D721Med (cell line): ENCODE results near the gene OR6S1.

Experiments used
- DNase-seq: peaks from one replicate; pipeline ENCODE4 v3.0.0; 2011; ENCODE audit warnings: low spot score; ENCODE audit not compliant: insufficient read length
- FAIRE-seq: peaks from 2 replicates; lab custom pipeline; 2011; peaks lifted over from hg19 to GRCh38; lab: Jason Lieb, UNC
- TF ChIP-seq, protein P1 (sequence below): IDR thresholded peaks from 2 replicates; pipeline ENCODE4 v1.5.1; 2012; ENCODE audit warnings: mild to moderate bottlenecking, control low read depth; ENCODE audit not compliant: insufficient read depth; ENCODE audit errors: missing control alignments

The OR6S1 gene

DNA sequence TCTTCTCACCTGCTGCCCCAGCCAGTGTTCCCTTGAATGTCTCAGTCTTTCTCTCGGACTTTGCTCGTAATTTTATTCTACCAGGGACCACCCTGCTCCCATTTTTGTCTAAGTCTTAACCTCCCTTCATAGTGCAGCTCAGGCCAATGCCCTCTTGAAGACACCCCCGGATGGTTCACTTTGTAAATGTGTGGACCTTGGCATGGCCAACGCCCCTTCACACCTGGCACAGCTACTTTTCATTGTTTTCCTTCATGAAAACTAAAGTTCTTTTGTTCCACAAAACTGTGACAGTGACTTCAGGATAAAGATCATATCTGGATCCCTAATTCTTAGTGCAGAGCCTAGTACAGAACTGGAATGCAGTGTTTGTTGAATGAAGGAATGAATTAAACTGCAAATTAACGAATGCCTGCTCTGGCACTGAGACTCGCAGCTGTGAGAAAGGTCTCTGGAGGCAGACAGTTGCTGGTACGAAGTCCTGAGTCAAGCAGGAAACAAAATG is 39.4 kb upstream of the OR6S1 start:
- TF ChIP-seq, protein P1, sequence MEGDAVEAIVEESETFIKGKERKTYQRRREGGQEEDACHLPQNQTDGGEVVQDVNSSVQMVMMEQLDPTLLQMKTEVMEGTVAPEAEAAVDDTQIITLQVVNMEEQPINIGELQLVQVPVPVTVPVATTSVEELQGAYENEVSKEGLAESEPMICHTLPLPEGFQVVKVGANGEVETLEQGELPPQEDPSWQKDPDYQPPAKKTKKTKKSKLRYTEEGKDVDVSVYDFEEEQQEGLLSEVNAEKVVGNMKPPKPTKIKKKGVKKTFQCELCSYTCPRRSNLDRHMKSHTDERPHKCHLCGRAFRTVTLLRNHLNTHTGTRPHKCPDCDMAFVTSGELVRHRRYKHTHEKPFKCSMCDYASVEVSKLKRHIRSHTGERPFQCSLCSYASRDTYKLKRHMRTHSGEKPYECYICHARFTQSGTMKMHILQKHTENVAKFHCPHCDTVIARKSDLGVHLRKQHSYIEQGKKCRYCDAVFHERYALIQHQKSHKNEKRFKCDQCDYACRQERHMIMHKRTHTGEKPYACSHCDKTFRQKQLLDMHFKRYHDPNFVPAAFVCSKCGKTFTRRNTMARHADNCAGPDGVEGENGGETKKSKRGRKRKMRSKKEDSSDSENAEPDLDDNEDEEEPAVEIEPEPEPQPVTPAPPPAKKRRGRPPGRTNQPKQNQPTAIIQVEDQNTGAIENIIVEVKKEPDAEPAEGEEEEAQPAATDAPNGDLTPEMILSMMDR = no peak
- DNase-seq = no peak
- no peak for FAIRE-seq

DNA sequence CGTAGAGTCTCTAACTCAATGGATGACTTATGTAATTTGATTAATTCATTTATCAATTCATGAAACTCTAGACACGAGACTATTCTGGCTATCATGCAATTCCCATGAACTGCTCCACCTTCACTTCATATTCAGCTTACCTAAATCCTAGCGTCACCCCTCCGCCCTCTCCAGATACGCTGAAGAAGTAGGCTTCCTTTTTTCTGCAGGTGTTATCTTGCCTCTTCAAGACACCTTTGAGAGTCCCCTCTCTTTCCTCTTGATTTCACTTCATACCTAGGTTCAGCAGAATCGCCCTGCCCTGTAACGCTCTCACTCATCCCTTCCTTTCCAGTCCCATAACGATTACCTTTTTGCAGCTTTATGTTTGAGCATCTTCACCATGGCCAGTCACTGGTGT is 38.9 kb upstream of the OR6S1 start:
- DNase-seq (no peak), FAIRE-seq (no peak)
- TF ChIP-seq, protein P1 = no peak

DNA sequence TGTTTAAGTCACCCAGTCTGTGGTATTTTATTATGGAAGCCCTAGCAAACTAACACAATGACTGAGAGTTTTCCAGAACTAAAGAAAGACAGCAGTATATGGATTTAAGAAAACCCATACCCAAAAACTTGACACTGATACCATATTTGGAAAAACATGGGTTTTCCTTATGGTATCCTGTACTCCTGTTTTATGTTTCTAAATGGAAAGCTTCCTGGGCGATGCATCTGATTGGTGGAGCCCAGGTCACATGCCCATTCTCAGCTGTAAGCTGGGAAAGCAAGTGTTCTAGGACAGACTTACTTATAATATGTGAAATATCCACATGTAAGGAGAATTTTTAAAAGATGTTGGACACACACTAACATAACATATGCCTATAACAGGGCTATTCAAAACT is 38.4 kb upstream of the OR6S1 start:
- no peak for DNase-seq
- TF ChIP-seq, protein P1 = no peak
- FAIRE-seq = no peak

DNA sequence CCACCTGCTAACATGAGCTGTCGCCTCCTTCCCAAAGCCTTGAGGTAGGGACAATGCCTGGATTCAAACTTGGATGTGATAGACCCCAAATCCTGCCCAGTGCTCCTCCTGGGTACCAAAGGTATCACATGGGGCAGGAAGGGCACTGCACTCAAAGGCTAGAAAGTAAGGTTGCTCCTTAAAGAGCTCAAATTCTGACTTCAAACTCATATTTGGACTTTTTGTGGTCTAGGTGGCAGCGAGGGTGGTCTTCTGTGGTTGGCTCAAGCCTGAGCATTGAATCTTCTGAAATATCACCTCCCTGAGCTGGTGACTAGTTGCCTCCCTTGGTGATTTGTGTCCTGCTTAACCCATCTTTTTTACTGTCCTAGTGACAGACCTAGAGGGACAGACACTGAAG is 34.6 kb upstream of the OR6S1 start:
- TF ChIP-seq, protein P1 = no peak
- FAIRE-seq = no peak
- DNase-seq = no peak

DNA sequence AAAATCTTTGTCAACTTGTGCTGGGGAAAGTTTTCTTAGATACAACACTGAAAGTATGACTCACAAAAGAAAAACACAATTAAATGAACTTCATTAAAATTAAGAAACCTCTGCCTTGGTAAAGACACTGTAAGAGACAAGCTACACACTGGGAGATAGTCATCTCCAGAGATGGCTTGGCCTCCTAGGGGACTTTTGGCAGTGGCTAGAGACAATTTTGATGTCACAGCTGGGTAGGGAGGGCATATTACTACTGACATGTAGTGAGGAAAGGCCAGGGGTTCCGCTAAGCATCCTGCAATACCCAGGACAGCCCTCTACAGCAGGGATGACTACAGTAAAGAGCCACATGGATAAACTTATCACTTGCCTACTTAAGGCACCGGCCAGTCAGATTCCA is 34.2 kb upstream of the OR6S1 start:
- TF ChIP-seq, protein P1 = no peak
- no peak for FAIRE-seq

DNA sequence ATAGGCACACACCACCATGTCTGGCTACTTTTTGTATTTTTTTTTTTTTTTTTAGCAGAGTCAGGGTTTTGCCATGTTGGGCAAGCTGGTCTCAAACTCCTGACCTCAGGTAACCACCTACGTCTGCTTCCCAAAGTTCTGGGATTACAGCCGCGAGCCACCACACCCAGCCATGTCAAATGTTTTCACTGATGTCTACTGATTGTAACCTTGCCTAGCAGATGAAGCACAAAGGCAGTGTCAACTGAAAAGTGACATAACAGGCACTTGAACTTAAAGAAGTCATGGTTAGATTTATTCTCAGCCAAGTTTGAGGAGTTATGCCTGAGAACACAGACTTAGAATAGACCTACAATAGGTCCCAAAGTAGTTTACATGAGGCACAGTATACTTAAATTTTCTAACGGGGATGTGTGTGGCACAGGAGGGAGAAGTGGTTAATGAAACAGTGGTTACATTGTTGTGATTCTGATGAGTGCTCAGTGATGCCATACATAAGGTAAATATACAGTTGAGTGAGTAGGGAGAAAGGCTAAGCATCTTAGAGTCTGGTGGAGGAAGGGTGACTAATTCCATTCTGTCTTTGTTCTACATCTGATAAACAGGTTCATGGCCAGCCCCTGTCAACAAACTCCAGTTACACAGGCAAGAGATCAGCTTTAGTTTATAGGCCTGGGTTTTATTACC is 30.2 kb upstream of the OR6S1 start:
- DNase-seq (no peak), FAIRE-seq (no peak)
- TF ChIP-seq, protein P1 = no peak

More for the DNA sequence above, 34.2 kb upstream of the OR6S1 start:
- DNase-seq = no peak

DNA sequence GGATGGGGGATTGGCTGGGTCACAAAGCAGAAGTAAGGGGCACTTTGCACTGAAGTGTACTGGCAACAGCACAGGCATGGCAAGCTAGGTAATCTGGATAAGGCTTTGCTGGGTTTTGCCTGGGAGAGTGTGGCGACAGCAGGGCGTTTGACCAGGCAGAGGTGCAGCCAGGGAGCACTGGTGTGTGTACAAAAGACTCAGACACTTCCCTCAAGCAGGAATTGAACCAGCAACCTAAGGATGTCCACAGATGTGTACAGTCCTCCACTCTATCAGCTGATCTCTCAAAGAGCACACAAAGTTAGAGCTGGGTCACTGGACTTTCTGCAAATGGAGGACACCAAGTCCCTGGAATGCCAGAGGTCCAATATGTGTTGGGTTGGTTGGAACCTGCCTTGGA is 27.5 kb upstream of the OR6S1 start:
- TF ChIP-seq, protein P1 = no peak
- DNase-seq (no peak), FAIRE-seq (no peak)
